ENCODE results near the gene ELL.

ELL gene

DNA sequence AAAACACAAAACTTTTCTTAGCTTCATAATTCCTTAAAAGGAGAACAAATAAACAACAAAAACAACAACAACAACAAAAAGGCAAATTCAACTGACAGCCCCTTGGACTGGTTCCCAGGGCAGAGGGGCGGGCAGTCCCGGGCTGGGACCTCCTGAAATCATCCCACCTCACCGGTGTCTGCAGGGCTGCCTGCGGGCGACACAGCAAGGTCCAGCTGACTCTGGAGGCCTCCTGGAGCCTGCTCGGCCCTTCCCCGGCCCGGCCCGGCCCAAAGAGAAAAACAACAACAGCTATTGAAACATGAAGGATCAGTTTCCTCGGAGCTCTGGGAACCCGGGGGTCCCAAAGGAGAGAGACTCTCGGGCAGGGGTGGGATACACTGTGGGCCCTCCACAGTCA is 78.9 kb downstream of the ELL start:
- DNase-seq, result no peak

DNA sequence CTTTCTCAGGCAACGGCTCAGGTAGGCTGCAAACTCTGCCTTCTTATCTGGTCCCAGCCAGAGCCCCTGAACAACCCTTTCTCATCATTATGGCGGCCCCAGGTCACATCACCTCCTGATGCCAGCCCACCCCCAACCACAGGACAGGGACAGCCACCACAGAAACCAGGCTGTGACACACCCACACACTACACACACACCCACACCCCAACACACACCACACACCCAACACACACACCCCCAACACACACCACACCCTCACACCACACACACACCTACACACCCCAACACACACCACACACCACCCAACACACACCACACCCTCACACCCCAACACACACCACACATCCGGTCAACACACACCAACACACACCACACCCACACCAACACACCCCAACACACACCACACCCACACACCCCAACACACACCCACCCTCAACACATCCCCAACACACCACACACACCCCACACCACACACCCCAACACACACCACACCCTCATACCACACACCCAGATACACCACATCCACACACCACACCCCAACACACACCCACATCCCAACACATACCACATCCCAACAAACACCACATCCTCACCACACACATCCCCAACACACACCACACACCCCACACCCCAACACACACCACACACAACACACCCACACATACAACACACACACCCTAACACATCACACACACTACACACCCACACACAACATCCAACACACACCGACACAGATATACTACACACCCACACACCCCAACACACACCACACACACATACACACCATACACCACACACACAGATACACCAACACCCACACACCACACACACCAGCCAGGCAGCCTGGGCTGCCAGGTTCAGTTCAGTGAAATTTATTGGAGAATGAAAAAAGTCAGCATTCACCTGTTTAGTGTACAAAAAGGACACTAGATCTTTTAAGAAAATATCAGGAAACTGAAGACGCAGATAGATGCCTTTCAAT is 79.8 kb downstream of the ELL start:
- DNase-seq, result peak; percentile 70

DNA sequence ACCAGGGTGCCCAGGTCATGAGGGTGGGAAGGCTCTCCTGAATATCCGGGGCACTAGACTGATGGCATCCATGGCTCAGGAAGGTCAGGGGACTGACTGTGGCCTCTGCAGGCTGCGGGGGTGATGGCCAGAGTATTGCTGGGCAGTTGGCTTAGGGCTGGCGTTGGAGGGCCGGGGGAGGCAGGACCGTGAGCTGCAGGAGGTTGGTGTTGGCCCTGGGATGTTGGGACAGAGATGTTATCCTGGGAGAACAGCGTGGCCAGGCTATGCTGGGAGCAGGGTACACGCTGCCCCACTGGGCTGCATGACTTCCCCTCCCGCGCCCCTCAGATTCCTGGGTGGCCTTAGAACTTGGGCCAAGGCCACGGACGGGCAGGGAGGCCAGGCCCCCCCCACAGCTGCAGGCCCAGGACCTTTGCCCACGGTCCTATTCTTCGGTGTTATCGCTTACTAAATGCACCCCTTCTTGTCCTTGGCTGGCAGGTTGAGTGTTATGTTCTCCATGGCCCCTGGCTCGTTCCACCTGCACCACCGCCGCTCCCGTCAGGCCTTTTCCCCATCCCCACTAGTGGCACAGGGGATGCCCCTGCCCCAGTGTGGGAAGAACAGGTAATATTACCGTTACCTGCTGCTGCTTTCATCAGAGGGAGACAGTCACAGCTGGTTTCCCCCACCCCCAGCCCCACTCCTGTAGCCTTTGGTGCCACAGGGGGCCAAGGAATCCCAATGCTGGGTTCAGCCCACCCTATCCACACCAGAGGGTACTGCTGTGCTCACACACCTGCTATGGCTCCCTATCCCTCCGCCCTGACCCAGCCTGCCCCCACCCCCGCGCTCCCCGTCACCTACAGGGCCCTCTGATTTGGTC is 80.7 kb downstream of the ELL start:
- no peak for DNase-seq

DNA sequence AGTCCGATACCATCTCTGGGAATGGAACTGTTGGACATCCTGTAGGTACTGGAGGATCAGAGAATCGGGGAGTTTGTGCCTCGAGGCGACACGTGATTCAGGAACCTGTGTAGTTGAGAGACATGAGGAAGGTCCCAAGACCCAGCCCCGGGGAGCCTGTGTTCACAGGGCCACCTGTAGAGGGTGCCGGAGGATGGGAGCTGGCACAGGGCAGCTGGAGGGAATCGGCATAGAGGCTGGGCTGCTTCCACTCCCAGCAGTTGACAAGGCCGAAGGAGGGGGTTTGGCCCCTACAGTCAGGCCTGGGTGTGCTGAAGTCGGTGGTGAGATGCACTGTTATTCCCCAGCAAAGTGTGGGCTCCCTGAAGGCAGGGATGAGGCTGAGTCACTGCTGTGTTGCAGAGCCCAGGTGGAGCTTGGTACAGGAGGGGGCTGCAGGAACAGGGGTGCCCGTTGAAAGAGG is 81.4 kb downstream of the ELL start:
- peak; percentile 74 for DNase-seq

DNA sequence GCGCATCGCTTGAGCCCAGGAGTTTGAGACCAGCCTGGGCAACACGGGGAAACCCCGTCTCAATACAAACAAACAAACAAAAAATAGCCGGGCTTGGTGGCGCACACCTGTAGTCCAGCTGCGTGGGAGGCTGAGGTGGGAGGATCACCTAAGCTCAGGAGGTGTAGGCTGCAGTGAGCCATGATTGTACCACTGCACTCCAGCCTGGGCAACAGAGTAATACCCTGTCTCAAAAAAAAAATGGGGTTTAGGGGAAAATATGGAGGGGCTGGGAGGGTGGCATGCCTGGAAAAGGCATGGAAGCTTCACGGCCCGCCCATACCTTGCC is 82.0 kb downstream of the ELL start:
- DNase-seq, result no peak

DNA sequence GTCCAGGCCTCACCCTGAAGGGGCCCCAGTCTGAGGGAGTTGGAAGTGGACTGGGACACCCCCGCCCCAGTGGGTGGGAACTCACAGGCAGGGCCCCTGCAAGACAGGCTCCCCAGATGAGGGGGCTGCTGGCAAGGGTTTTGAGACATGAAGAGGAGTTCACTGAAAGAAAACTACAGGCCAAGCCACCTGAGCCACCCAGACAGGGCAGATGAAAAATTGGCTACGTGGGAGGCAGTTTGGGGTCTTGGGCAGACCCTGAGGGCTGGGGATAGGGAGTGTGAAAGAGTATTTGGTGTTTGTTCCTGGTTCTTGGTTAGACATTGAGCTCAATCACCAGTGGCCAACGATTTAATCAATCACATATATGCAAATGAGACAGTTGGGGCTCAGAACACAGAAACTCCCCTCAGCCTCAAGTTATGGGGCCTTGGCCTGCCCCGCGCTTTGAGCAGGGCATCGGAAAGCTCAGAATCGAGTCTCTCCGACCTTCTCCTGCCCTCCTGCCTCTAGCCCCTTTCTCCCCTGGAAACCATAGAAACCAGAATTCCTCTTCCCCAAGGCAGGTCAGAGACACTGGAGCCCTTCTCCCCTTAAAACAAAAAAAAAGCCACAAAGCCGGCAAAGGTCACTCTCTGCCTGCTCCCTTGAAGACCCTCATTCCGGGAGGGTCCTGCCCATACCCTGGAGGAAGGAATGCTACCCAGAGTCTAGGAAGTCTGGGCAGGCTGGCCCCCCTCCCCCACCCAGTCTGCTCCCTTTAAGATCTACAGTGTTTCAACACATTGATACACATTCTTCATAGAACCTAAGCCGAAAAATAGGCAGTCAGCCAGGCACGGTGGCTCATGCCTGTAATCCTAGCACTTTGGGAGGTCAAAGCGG is 82.6 kb downstream of the ELL start:
- DNase-seq, result peak; percentile 71

DNA sequence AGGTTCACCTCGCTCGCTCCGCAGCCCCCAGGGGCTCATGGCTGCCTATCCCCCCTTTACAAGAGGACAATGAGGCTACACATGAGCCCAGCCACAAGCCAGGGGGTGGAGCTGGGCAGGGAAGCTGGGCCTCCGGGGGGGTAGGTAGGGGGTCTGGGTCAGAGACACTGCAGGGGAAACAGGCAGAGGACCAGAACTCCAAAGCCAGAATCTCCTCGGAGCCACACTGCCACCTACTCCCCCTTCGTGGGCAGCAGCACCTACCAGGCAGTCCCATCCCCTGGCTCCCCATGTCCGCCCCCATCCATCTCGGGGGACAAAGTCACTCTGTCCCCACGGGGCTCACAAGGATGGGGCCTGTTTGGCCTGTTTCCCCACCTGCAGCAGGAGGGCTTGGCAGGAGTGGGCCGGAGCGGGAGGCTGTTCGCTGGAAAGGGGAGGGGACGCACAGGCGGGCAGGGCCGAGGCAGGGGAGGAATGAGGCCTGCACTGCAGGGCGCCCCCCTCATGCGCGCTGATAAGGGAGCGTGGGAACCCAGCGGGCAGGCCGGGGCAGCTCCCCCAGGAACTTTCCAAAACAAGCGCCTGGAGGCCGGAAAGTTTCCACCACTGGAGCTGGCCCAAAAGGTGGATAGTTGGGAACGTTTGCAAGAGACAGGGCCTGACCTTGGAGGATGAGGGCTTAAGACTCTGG is 83.4 kb downstream of the ELL start:
- peak; percentile 32 for DNase-seq

DNA sequence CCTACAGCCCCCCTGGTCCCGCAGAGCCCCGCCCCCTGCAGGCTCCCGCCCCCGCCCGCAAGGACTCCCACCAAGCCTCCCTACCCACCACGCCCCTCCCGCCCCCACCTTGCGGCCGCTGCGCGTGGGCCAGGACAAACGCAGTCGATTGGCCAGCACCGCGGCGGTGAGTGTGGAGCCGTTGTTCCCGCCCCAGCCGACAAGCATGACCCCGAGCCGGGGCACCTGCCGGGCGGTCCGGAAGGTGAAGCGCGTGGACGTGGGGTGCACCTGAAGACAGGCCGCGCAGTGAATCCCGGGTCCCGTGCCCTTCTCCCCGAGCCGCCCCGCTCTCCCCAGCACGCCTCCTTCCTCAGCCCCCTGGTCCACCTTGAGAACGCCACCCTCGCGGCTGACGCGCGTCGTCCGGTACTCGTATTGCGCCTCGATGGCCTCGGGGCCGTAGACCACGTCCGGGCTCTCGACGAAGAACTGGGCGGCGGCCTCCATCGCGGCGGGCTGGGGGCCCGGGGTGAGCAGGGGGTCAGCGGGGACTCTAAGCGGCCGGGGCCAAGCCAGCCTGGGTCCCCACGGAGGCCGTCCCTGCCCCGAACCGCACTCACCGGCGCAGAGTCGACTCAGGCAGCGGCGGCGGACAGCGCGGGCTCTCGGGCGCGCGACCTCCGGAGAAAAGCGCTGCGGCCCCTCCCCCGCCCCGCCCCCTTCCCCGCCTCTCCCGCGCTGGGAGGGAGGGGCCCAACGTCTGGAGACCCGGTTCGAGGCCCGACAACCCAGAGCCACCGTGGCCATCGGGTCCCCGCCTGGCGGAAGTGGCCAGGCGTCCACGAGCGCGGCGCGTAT is 84.2 kb downstream of the ELL start, which contains the start of gene ISYNA1:
ISYNA1 (minus strand) TSS at position 643 of the 840 bp plus-strand sequence; CDS start at position 489, 154 bp downstream.
- peak; percentile 82 for DNase-seq

DNA sequence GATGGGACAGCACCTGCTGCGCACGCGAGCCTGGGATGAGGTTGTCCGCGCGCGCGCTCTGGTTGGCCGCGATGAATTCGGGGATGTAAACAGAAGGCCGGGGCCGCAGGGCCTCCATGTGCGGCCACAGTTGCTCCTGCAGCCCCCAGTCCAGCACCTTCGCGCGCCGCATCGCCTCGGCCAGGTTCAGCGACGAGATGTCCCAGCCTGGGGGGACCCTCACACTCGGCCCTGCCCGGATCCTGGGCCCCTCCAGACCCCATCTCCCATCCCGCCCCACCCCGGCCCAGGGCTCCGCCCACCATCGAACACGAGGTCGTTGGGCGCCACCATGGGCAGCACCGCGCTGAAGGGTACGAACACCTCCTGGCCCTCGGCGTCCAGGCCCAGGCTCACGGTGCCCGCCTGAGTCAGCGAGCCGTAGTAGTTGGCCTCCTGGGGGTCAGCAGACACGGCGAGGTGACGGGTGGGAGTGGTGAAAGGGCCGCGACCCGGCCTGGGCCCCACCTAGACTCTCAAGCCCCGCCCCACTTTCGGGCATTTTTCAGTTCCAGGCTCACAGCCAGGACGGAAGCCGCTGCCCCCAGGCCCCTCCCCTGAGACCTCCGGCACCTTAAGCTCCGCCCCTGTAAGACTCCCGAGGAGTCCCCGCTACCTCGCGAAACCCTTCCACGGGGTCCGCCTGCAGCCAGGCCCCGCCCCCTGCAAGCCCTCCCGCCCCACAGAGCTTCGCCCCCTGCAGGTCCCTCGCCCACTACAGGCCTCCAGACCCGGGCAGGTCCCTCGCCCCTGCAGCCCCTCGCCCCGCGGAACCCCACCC is 85.0 kb downstream of the ELL start:
- DNase-seq, result peak; percentile 97

DNA sequence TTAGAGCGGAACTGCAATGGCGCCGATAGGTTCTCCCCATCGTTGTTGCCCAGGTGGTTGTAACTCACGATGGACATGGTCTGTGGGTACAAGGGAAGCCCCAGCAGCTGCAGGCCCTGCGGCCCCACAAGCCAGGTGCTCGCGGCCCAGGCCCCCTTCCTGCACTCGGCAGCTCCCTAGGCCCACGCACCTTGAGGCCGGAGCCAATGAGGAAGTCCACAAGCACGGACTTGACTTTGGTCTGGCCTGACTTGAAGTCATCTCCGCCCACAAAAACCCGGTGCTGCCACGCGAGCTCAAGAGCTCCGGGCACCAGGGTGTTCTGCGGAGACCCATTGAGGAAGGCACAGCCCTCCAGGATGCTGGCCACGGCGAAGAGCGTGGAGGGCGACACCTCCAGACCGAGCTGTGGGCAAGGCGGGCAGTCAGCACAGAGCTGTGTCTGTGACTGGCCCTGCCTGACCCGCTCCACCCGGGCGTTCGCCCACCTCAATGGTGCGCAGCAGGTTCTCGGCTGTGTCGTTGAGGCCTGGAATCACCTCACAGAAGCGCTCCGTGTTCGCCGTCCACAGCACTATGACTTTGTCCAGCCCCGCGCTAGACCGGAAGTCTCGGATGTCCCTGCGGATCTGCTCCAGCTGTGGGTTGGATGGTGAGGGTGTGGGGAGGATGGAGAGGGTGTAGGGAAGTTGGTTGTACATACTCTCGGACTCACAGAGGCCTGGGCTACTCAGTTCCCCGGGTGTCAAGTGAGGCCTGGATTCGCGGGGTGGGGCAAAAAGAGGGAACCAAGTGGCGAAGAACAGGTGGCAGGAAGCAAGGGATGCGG is 85.8 kb downstream of the ELL start:
- no peak for DNase-seq

DNA sequence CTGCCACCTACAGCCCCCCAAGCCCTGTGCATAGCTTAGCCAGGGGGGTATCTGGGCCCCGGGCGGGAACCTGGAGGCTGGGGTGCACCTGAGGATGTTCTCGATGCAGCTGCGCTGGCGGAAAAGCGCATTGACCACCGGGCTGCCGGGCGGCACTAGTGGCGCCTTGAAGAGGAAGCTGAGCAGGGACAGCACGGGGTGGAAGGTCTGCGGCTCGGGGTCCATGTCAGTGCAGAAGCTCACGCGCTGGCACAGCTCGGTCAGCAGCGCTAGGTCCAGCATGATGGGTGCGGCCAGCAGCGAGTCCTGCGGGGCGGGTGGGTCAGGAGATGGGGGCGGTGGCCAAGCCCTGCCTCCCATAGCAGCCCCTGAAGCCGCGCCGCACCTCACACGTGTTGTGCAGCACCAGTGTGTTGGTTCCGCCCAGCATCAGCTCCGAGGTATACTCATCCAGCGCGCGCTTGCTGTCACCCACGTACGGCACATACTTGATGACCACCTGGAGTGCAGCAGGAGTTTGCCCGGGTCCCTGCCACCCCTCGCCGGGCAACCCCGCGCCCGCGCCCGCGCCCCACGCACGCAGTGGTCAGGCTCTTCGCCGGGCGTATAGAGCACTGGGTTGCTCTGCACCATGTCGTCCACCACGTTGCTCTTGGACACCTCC is 86.6 kb downstream of the ELL start:
- no peak for DNase-seq

DNA sequence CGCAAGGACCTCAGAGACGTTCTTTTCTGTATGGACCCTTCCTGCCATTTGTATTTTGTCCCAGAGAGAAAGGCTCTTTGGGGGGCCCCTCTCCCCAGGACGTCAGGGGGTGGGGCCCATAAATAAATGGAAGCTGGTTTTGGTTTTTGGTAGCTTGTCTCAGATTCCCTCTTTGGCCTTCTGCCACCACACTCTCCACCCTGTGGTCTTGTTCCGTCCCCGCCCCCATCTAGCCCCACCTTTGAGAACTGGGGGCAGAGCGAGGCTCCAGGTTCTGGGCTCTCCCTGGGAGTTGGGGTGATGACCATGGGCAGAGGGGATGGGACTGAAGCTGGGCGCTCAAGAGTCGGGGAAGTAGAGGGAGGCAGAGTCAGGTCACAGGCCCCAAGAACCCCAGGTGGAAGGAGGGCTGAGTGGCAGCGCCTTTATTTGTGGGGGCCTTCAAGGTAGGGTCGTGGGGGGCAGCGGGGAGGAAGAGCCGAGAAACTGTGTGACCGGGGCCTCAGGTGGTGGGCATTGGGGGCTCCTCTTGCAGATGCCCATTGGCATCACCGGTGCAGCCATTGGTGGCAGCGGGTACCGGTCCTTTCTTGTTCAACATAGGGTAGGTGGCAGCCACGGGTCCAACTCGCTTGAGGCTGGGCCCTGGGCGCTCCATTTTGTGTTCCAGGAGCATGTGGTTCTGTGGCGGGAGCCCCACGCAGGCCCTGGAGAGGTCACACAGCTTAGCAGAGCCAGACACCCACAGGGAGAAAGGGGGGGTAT is 87.3 kb downstream of the ELL start:
- peak; percentile 65 for DNase-seq

DNA sequence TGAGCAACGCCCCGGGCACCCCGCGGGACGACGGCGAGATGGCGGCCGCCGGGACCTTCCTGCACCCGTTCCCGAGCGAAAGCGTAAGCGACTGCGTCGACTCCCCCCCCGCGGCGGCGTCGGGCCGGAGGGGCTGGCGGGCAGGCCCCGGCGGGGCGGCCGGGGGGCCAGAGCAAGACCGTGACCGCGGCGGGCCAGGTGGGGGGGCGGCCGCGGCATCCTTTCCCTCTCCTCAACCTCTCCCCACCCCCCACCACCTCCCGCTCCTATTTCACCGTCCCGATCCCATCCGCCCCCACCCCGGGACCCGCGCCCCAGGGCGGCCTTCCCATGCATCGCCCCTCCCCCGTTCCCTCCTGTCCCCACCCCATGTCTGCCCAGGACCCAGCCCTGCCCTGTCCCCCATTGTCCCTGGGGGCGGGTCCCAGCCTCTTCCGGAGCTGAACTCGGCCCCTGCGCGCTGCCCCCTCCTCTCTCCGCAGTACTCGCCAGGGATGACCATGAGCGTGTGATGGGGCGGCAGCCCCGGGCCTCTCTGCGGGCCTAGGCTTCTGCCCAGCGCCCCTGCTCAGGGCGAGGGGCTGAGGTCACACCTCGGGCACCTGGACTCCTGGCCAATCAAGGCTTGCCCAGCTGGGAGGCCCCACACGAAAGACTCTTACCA is 88.0 kb downstream of the ELL start:
- peak; percentile 18 for DNase-seq

DNA sequence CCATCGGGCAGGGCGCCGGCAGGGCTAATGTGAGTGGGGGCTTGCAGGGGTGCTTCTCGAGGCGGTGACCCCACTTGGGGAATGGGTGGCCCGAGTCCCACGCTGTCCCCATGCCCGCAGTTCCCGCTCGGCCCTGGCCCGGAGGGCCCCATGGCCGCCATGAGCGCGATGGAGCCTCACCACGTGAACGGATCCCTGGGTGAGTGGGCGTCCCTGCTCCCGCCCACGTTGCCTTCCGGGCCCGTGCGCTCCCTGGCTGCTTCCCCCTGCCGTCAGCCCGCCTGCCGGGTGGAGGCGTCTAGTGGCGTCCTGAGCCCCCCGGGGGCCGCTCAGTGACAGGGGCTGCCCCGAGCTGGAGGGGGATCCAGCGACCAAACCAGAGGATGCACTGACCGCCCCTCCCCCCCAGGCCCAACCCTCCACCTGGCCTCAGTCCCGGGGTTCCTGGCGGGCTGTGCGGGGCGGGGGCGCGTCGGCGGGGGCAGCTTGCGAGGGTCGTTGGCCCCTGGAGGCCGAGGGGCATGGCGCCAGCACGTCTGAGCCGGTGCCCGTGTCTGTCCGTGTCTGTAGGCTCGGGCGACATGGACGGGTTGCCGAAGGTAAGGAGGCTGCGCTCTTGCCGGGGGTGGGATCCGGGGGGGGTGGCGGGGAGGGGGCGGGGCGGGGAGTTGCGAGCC is 88.7 kb downstream of the ELL start:
- peak; percentile 42 for DNase-seq

DNA sequence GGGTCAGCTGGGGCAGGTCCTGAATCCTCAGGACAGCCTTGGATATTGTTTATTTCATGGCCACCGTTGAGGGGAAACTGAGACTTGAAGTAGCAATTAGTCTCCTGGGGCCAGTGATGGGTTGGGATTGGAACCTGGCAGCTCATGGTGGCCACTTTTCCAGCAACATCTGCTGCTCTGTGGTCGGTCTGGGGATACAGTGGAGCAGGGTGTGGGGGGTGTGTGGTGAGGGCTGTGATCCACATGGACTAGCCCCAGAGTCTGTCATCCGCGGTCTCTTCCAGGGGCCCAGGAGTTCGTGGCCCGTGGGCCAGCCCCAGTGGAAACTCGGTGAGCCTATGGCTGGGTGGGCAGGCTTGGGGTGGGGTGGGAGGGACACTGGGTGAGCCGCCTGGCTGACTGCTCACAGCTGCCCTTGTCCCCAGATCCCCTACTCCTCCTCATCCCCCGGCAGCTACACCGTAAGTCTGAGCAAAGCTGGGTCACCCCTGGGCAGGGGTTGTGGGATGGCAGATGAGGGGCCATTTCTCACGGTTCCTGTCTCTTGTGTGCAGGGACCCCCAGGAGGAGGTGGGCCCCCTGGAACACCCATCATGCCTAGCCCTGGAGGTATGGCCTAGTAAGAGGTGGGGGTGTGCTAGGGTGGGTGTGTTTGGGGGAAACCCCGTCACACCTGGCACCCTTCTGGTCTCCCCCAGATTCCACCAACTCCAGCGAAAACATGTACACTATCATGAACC is 89.4 kb downstream of the ELL start:
- DNase-seq, result no peak

Data from hematopoietic multipotent progenitor cell treated with erythropoietin and hydrocortisone succinate and interleukin-3 and kit ligand, for 6 days (in vitro differentiated cells).